Panc1 (cell line): ENCODE measurements around the gene TMEM163. TPM values are rescaled to one million over a fixed set of nuclear protein-coding genes. Genes with fewer than 3 reads are reported as not detected.

ENCODE experiments used
- ATAC-seq: fragments of 200-7000 bp; cut with Tn5 transposase; 2 replicates; pipeline ENCODE4 v1.9.1; 2020; ENCODE audit warnings: mild to moderate bottlenecking, moderate library complexity
- BruUV-seq: library from RNA; stranded (reverse); fragments of 400-500 nt; replicated peaks from 2 replicates; lab custom pipeline; 2021; lab: Mats Ljungman, UMichigan
- CTCF ChIA-PET: fragments of 300-600 bp; sonication (Branson Sonifier 250); formaldehyde crosslinking; loops from one replicate; lab custom pipeline; 2022; ENCODE audit warnings: antibody characterized with exemption; lab: Charles Lee
- POLR2A ChIA-PET: fragments of 300-600 bp; sonication (Branson Sonifier 250); formaldehyde crosslinking; loops from one replicate; lab custom pipeline; 2022; ENCODE audit warnings: antibody characterized with exemption; lab: Charles Lee
- DNase-seq: peaks from one replicate; pipeline ENCODE4 v3.0.0-alpha.2; 2010; ENCODE audit warnings: low read depth, low spot score
- H3K27ac ChIP-seq: 2 replicates; pipeline ENCODE4 v1.5.1; 2011; ENCODE audit warnings: mild to moderate bottlenecking, low read length, inconsistent platforms
- H3K27me3 ChIP-seq: fragments of 200-500 bp; sonication (Bioruptor generic); 2 replicates; pipeline ENCODE4 v1.6.0; 2014; ENCODE audit warnings: low read length, inconsistent platforms; ENCODE audit not compliant: control insufficient read depth, insufficient read depth
- H3K36me3 ChIP-seq: fragments of 200-500 bp; sonication (Bioruptor generic); 2 replicates; pipeline ENCODE4 v1.5.1; 2014; ENCODE audit warnings: inconsistent platforms, mild to moderate bottlenecking, low read length, moderate library complexity; ENCODE audit not compliant: control insufficient read depth, insufficient read depth
- H3K4me1 ChIP-seq: 2 replicates; pipeline ENCODE4 v1.5.1; 2011; ENCODE audit warnings: inconsistent platforms, mild to moderate bottlenecking, low read length, moderate library complexity; ENCODE audit not compliant: control insufficient read depth, insufficient read depth
- H3K4me3 ChIP-seq, 2 experiments: 2 replicates each; pipeline ENCODE4 v1.5.1; 2011 to 2012; ENCODE audit warnings: low read depth in 2 of 2, low read length in 2 of 2, mild to moderate bottlenecking in 2 of 2, inconsistent platforms in 1 of 2, moderate library complexity in 1 of 2
- H3K9me3 ChIP-seq: fragments of 200-500 bp; sonication (Bioruptor generic); 2 replicates; pipeline ENCODE4 v1.5.1; 2014; ENCODE audit warnings: low read depth, mild to moderate bottlenecking, inconsistent platforms, low read length, moderate library complexity; ENCODE audit not compliant: control insufficient read depth, insufficient read depth
- CTCF ChIP-seq: fragments of 450-650 bp; IDR thresholded peaks from 2 replicates; pipeline ENCODE4 v1.5.1; 2017; ENCODE audit warnings: mild to moderate bottlenecking
- POLR2AphosphoS5 ChIP-seq: IDR thresholded peaks from 2 replicates; pipeline ENCODE4 v1.6.1; 2012; ENCODE audit warnings: mild to moderate bottlenecking, low read depth, low read length, moderate library complexity
- REST ChIP-seq, 2 experiments: IDR thresholded peaks; 2 replicates each; pipeline ENCODE4 v1.6.1; 2011 to 2012; ENCODE audit warnings: low read depth in 2 of 2, control low read depth in 1 of 2, low read length in 1 of 2, mild to moderate bottlenecking in 1 of 2, moderate library complexity in 1 of 2; ENCODE audit not compliant: insufficient read depth in 1 of 2
- SIN3A ChIP-seq: IDR thresholded peaks from 2 replicates; pipeline ENCODE4 v1.6.1; 2012; ENCODE audit warnings: low read depth, mild to moderate bottlenecking, low read length, moderate library complexity, borderline replicate concordance; ENCODE audit not compliant: insufficient read depth
- TCF7L2 ChIP-seq: IDR thresholded peaks from 2 replicates; pipeline ENCODE4 v1.6.1; 2011; ENCODE audit warnings: mild to moderate bottlenecking, low read depth, low read length, inconsistent platforms
- in situ Hi-C: cut with HindIII; loops from 2 replicates; pipeline ENCODE4 v1.10.0; 2016; ENCODE audit warnings: low sequenced_read_pairs, low pct_unique_long_range_greater_than_20kb
- intact Hi-C: fragments of 100-400 bp; cut with micrococcal nuclease; formaldehyde crosslinking; loops from one replicate; pipeline ENCODE4 v1.10.0; 2022; ENCODE audit not compliant: unreplicated experiment
- total RNA-seq: library from RNA; stranded (reverse); gene quantifications from one replicate; pipeline ENCODE4 v1.2.1, GENCODE V29; 2021; ENCODE audit not compliant: unreplicated experiment

The TMEM163 gene
- total RNA-seq, 1 experiment from 2014 or later = not detected

- no peak overlapping the region for H3K27ac ChIP-seq
- in situ Hi-C loops = no loop called here
- intact Hi-C loops = loop anchor here (10.0 kb wide), 1 partner anchor 528 kb away; no protein-coding TSS in a partner anchor
- H3K9me3 ChIP-seq = no peaks in the 10 kb centered on the region
- POLR2A ChIA-PET = no interaction called here
- H3K36me3 ChIP-seq = no peaks in the 10 kb centered on the region
- TF ChIP-seq TCF7L2 = no peak
- H3K27me3 ChIP-seq = no peaks in the 10 kb centered on the region
- CTCF ChIA-PET = interaction anchor here (1.1 to 2.1 kb wide), 2 partner anchors 294 to 526 kb away, joined by 4 to 25 read pairs; no protein-coding TSS in a partner anchor
- ATAC-seq (no peak), DNase-seq (no peak)
- no TSS peak for BruUV-seq
- no peaks in the 10 kb centered on the region for H3K4me1 ChIP-seq
- no peak overlapping the region for H3K4me3 ChIP-seq
Measured at GRCh38 chr2:134412639-134412999, 306.2 kb downstream of the TMEM163 start.

GRCh38 chr2:134411828-134412638, 306.8 kb downstream of the TMEM163 start:
- ATAC-seq (peak; percentile 90), DNase-seq (peak; percentile 41)
- Histone ChIP-seq H3K9me3 (no peaks in the 10 kb centered on the region), H3K36me3 (no peaks in the 10 kb centered on the region), H3K4me3 (no peak overlapping the region), H3K27me3 (no peaks in the 10 kb centered on the region), H3K27ac (no peak overlapping the region), H3K4me1 (no peaks in the 10 kb centered on the region)
- no TSS peak for BruUV-seq
- intact Hi-C loops = loop anchor here (2.0 to 10.0 kb wide), 2 partner anchors 293 to 527 kb away; no protein-coding TSS in a partner anchor
- POLR2A ChIA-PET = no interaction called here
- TF ChIP-seq CTCF (peak; percentile 74), SIN3A (no peak)
- CTCF ChIA-PET = interaction anchor here (1.1 to 2.1 kb wide), 4 partner anchors 13 to 525 kb away, joined by 3 to 25 read pairs (median 4); no protein-coding TSS in a partner anchor
- in situ Hi-C loops = no loop called here

GRCh38 chr2:134411279-134411827, 307.4 kb downstream of the TMEM163 start:
- intact Hi-C loops (loop anchor here (2.0 to 10.0 kb wide), 2 partner anchors 293 to 527 kb away; no protein-coding TSS in a partner anchor), in situ Hi-C loops (no loop called here)
- DNase-seq (no peak), ATAC-seq (no peak)
- ChIA-PET POLR2A (no interaction called here), CTCF (interaction anchor here (1.1 to 2.1 kb wide), 4 partner anchors 12 to 524 kb away, joined by 3 to 25 read pairs (median 4); no protein-coding TSS in a partner anchor)
- H3K36me3 ChIP-seq = no peaks in the 10 kb centered on the region
- H3K27me3 ChIP-seq = no peaks in the 10 kb centered on the region
- BruUV-seq = no TSS peak
- H3K4me1 ChIP-seq = no peaks in the 10 kb centered on the region
- no peak overlapping the region for H3K27ac ChIP-seq
- TF ChIP-seq POLR2AphosphoS5 (no peak), REST (IDR thresholded peaks at IDR 0.05; ENCODE audit: insufficient read depth in 1 of 2, low read depth in 2 of 2, low read length in 1 of 2) (no peak), CTCF (no peak), TCF7L2 (no peak), SIN3A (no peak)
- H3K9me3 ChIP-seq = no peaks in the 10 kb centered on the region
- H3K4me3 ChIP-seq = no peak overlapping the region
